H9 (cell line): ENCODE measurements around the gene VWF. TPM values are rescaled to one million over a fixed set of nuclear protein-coding genes. Genes with fewer than 3 reads are reported as not detected.

Experiments
- DNase-seq: peaks from one replicate; pipeline ENCODE4 v3.0.0-alpha.2; 2017
- H2AFZ ChIP-seq: one replicate; pipeline ENCODE4 v1.6.1; 2013; ENCODE audit warnings: mild to moderate bottlenecking, low read length, control low read depth, moderate library complexity
- H2AK5ac ChIP-seq: 2 replicates; pipeline ENCODE4 v1.6.1; 2013; ENCODE audit warnings: low read length, control low read depth, mixed read lengths; ENCODE audit not compliant: insufficient read length
- H2BK120ac ChIP-seq: one replicate; pipeline ENCODE4 v1.6.1; 2013; ENCODE audit warnings: low read depth, mild to moderate bottlenecking, low read length, control low read depth, inconsistent platforms; ENCODE audit not compliant: poor library complexity, severe bottlenecking
- H2BK12ac ChIP-seq: 2 replicates; pipeline ENCODE4 v1.6.1; 2013; ENCODE audit warnings: low read length, control low read depth, mixed read lengths, low read depth; ENCODE audit not compliant: insufficient read length
- H2BK15ac ChIP-seq: 2 replicates; pipeline ENCODE4 v1.6.1; 2013; ENCODE audit warnings: low read depth, low read length, control low read depth
- H2BK20ac ChIP-seq: one replicate; pipeline ENCODE4 v1.6.1; 2013; ENCODE audit warnings: low read depth, mild to moderate bottlenecking, low read length, control low read depth, inconsistent platforms; ENCODE audit not compliant: poor library complexity, severe bottlenecking
- H2BK5ac ChIP-seq: 2 replicates; pipeline ENCODE4 v1.6.1; 2013; ENCODE audit warnings: low read length, control low read depth, mixed read lengths; ENCODE audit not compliant: insufficient read length
- H3K14ac ChIP-seq: 2 replicates; pipeline ENCODE4 v1.6.1; 2013; ENCODE audit warnings: low read length, control low read depth; ENCODE audit not compliant: insufficient read depth
- H3K18ac ChIP-seq: 2 replicates; pipeline ENCODE4 v1.6.1; 2013; ENCODE audit warnings: low read depth, mild to moderate bottlenecking, mixed read lengths, low read length, control low read depth; ENCODE audit not compliant: insufficient read length
- H3K23ac ChIP-seq: 2 replicates; pipeline ENCODE4 v1.6.1; 2013; ENCODE audit warnings: low read length, control low read depth, mixed read lengths, low read depth; ENCODE audit not compliant: insufficient read length
- H3K23me2 ChIP-seq: 2 replicates; pipeline ENCODE4 v1.6.1; 2013; ENCODE audit warnings: low read depth, mild to moderate bottlenecking, mixed read lengths, low read length, control low read depth; ENCODE audit not compliant: insufficient read length, poor library complexity, severe bottlenecking
- H3K27ac ChIP-seq: 2 replicates; pipeline ENCODE4 v1.5.1; 2013; ENCODE audit warnings: low read length, control low read depth, mixed read lengths, low read depth; ENCODE audit not compliant: insufficient read length
- H3K27me3 ChIP-seq: 2 replicates; pipeline ENCODE4 v1.6.1; 2013; ENCODE audit warnings: low read length, control low read depth, inconsistent platforms; ENCODE audit not compliant: insufficient read depth
- H3K4ac ChIP-seq: 2 replicates; pipeline ENCODE4 v1.6.1; 2013; ENCODE audit warnings: low read depth, mild to moderate bottlenecking, control low read depth, inconsistent platforms, low read length, moderate library complexity
- H3K4me1 ChIP-seq: 2 replicates; pipeline ENCODE4 v1.6.1; 2013; ENCODE audit warnings: low read length, control low read depth, inconsistent platforms; ENCODE audit not compliant: insufficient read depth
- H3K4me2 ChIP-seq: 2 replicates; pipeline ENCODE4 v1.6.1; 2013; ENCODE audit warnings: low read length, control low read depth, mixed read lengths; ENCODE audit not compliant: insufficient read length, insufficient read depth
- H3K56ac ChIP-seq: 2 replicates; pipeline ENCODE4 v1.6.1; 2013; ENCODE audit warnings: low read depth, mild to moderate bottlenecking, mixed read lengths, low read length, control low read depth; ENCODE audit not compliant: insufficient read length
- H3K79me1 ChIP-seq: 2 replicates; pipeline ENCODE4 v1.6.1; 2013; ENCODE audit warnings: low read depth, mild to moderate bottlenecking, moderate library complexity, low read length, control low read depth, inconsistent platforms; ENCODE audit not compliant: insufficient read depth, poor library complexity, severe bottlenecking
- H3K79me2 ChIP-seq: 2 replicates; pipeline ENCODE4 v1.6.1; 2013; ENCODE audit warnings: low read length, control low read depth, inconsistent platforms; ENCODE audit not compliant: insufficient read depth
- H3K9ac ChIP-seq: 2 replicates; pipeline ENCODE4 v1.6.1; 2013; ENCODE audit warnings: low read length, control low read depth, mixed read lengths; ENCODE audit not compliant: insufficient read length; ENCODE audit errors: extremely low read depth
- H3K9me3 ChIP-seq: one replicate; pipeline ENCODE4 v1.6.1; 2013; ENCODE audit warnings: low read depth, low read length, inconsistent platforms; ENCODE audit not compliant: control insufficient read depth
- H3T11ph ChIP-seq: one replicate; pipeline ENCODE4 v1.6.1; 2013; ENCODE audit warnings: mild to moderate bottlenecking, low read length, control low read depth, inconsistent platforms
- H4K20me1 ChIP-seq: one replicate; pipeline ENCODE4 v1.6.1; 2013; ENCODE audit not compliant: control insufficient read depth, insufficient read length, insufficient read depth
- H4K5ac ChIP-seq: 2 replicates; pipeline ENCODE4 v1.6.1; 2013; ENCODE audit warnings: low read depth, mild to moderate bottlenecking, mixed read lengths, low read length, control low read depth; ENCODE audit not compliant: insufficient read length
- H4K8ac ChIP-seq: replicated peaks from 2 replicates; pipeline ENCODE4 v1.6.1; 2013; ENCODE audit warnings: low read length, control low read depth, mixed read lengths, low read depth; ENCODE audit not compliant: insufficient read length
- H4K91ac ChIP-seq: 2 replicates; pipeline ENCODE4 v1.6.1; 2013; ENCODE audit warnings: low read depth, mild to moderate bottlenecking, moderate library complexity, mixed read lengths, low read length, control low read depth; ENCODE audit not compliant: insufficient read length
- H3K27ac Mint-ChIP-seq, 3 experiments: 2 replicates in 2 of 3; 3 replicates in 1 of 3; pipeline ENCODE4 v1.8.0; 2020 to 2021; ENCODE audit warnings: mixed read lengths in 3 of 3, mild to moderate bottlenecking in 1 of 3, moderate library complexity in 1 of 3
- H3K27me3 Mint-ChIP-seq: 2 replicates; pipeline ENCODE4 v1.8.0; 2021; ENCODE audit warnings: low read depth, mild to moderate bottlenecking, moderate library complexity, mixed read lengths
- H3K36me3 Mint-ChIP-seq, 3 experiments: 2 replicates in 2 of 3; 3 replicates in 1 of 3; pipeline ENCODE4 v1.8.0; 2020 to 2021; ENCODE audit warnings: low read depth in 3 of 3, mixed read lengths in 3 of 3; ENCODE audit not compliant: insufficient read depth in 1 of 3
- H3K4me1 Mint-ChIP-seq, 2 experiments: 2 replicates each; pipeline ENCODE4 v1.8.0; 2020; ENCODE audit warnings: mixed read lengths in 2 of 2
- H3K4me3 Mint-ChIP-seq, 2 experiments: 2 replicates in 1 of 2; 3 replicates in 1 of 2; pipeline ENCODE4 v1.8.0; 2020 to 2021; ENCODE audit warnings: mild to moderate bottlenecking in 2 of 2, mixed read lengths in 2 of 2, moderate library complexity in 1 of 2
- H3K9me3 Mint-ChIP-seq, 2 experiments: 2 replicates in 1 of 2; 3 replicates in 1 of 2; pipeline ENCODE4 v1.8.0; 2020; ENCODE audit warnings: mild to moderate bottlenecking in 2 of 2, mixed read lengths in 2 of 2, moderate library complexity in 1 of 2
- CTCF ChIP-seq: fragments of 200-600 bp; sonication (generic); conservative IDR thresholded peaks from 3 replicates; pipeline ENCODE4 v1.8.0; 2021; ENCODE audit warnings: antibody characterized with exemption, mild to moderate bottlenecking
- WGBS: extraction: QIAGEN DNeasy Blood & Tissue Kit; methylation state at CpG from one replicate; pipeline ENCODE4 v1.1.7; 2013; ENCODE audit warnings: missing lambda C conversion rate, low lambda C conversion rate, mixed read lengths; ENCODE audit not compliant: insufficient read length; ENCODE audit errors: extremely low coverage; 5-methylcytosine and 5-hydroxymethylcytosine counted together
- total RNA-seq: library from RNA; stranded (reverse); gene quantifications from 2 replicates; pipeline ENCODE4 v1.2.1, GENCODE V29; 2021

The VWF gene
- total RNA-seq, 1 experiment from 2014 or later: 0.17 TPM

- H3K27ac ChIP-seq: no peak overlapping the region
- no peak overlapping the region for H2BK12ac ChIP-seq
- Mint-ChIP-seq H3K4me3 (no peak overlapping the region), H3K36me3 (peaks cover 0 to 3% (median 0%) of the 10 kb centered on the region in 3 experiments; a peak in 2 of 7 replicates), H3K4me1 (peaks cover 13 to 16% of the 10 kb centered on the region in 2 experiments), H3K9me3 (no peaks in the 10 kb centered on the region; a peak in 1 of 5 replicates), H3K27ac (no peak overlapping the region), H3K27me3 (peaks cover 2% of the 10 kb centered on the region; the same call in 1 of the 2 replicates)
- no peak overlapping the region for H2AFZ ChIP-seq
- H4K91ac ChIP-seq: no peak overlapping the region
- no peak overlapping the region for H3K4ac ChIP-seq
- H3K23me2 ChIP-seq: no peaks in the 10 kb centered on the region
- no peak overlapping the region for H4K8ac ChIP-seq
- H3K79me1 ChIP-seq: no peaks in the 10 kb centered on the region
- H3K14ac ChIP-seq: no peak overlapping the region
- no peak overlapping the region for H3K9ac ChIP-seq
- H3K79me2 ChIP-seq: no peaks in the 10 kb centered on the region
- no peak overlapping the region for H3K56ac ChIP-seq
- no CpG with 5 or more reads among the region's 15 CpGs for WGBS
- H3K18ac ChIP-seq: no peak overlapping the region
- no peak for TF ChIP-seq CTCF
- no peak overlapping the region for H2BK20ac ChIP-seq
- no peaks in the 10 kb centered on the region for H3K9me3 ChIP-seq
- no peak overlapping the region for H3K4me2 ChIP-seq
- H2AK5ac ChIP-seq: no peak overlapping the region
- no peak overlapping the region for H3T11ph ChIP-seq
- H3K23ac ChIP-seq: no peak overlapping the region
- H4K20me1 ChIP-seq: no peaks in the 10 kb centered on the region
- no peak overlapping the region for H2BK15ac ChIP-seq
- H4K5ac ChIP-seq: no peak overlapping the region
- no peak for DNase-seq
- no peak overlapping the region for H2BK5ac ChIP-seq
- H3K4me1 ChIP-seq: no peaks in the 10 kb centered on the region
- H2BK120ac ChIP-seq: no peak overlapping the region
- no peaks in the 10 kb centered on the region for H3K27me3 ChIP-seq
Measured at GRCh38 chr12:5921966-5922899, 202.2 kb downstream of the VWF start.
